H1 (cell line): ENCODE results near the gene TBC1D2B. TPM values are rescaled to one million over a fixed set of nuclear protein-coding genes. Genes with fewer than 3 reads are reported as not detected.

Experiments
- CTCF ChIA-PET: fragments of 300-600 bp; sonication (Branson Sonifier 250); formaldehyde crosslinking; loops from one replicate; lab custom pipeline; 2021; ENCODE audit not compliant: partially characterized antibody; lab: Charles Lee
- POLR2A ChIA-PET: fragments of 300-600 bp; sonication (Branson Sonifier 250); formaldehyde crosslinking; loops from one replicate; lab custom pipeline; 2021; ENCODE audit warnings: inconsistent platforms; ENCODE audit not compliant: partially characterized antibody; lab: Charles Lee
- DNase-seq, 2 experiments: peaks; one replicate each; pipeline versions ENCODE4 v3.0.0 to v3.0.0-alpha.2; 2010 to 2022; ENCODE audit warnings: low spot score in 2 of 2, low read depth in 1 of 2, mixed read lengths in 1 of 2
- FAIRE-seq: peaks from 2 replicates; lab custom pipeline; 2011; peaks lifted over from hg19 to GRCh38; lab: Jason Lieb, UNC
- H2AFZ ChIP-seq: 2 replicates; pipeline ENCODE4 v1.8.1; 2012; ENCODE audit warnings: low read length, inconsistent platforms
- H2AK5ac ChIP-seq: 2 replicates; pipeline ENCODE4 v1.6.1; 2013; ENCODE audit warnings: low read depth, low read length
- H2BK120ac ChIP-seq: replicated peaks from 2 replicates; pipeline ENCODE3; 2013; ENCODE audit warnings: low read depth, low read length, inconsistent platforms
- H2BK12ac ChIP-seq: 2 replicates; pipeline ENCODE4 v1.6.1; 2013; ENCODE audit warnings: low read depth, low read length
- H2BK15ac ChIP-seq: 2 replicates; pipeline ENCODE4 v1.6.1; 2013; ENCODE audit warnings: low read length
- H2BK20ac ChIP-seq: 2 replicates; pipeline ENCODE4 v1.6.1; 2013; ENCODE audit warnings: low read length
- H2BK5ac ChIP-seq: 2 replicates; pipeline ENCODE4 v1.6.1; 2013; ENCODE audit warnings: low read depth, low read length
- H3K14ac ChIP-seq: 2 replicates; pipeline ENCODE4 v1.6.1; 2013; ENCODE audit warnings: inconsistent platforms; ENCODE audit not compliant: insufficient read length
- H3K18ac ChIP-seq: 2 replicates; pipeline ENCODE4 v1.6.1; 2013; ENCODE audit warnings: low read length; ENCODE audit errors: extremely low read depth
- H3K23ac ChIP-seq: 2 replicates; pipeline ENCODE4 v1.6.1; 2013; ENCODE audit warnings: inconsistent platforms; ENCODE audit not compliant: insufficient read length
- H3K23me2 ChIP-seq: 2 replicates; pipeline ENCODE4 v1.6.1; 2013; ENCODE audit warnings: low read depth, low read length
- H3K27ac ChIP-seq: 2 replicates; pipeline ENCODE4 v1.6.1; 2011; ENCODE audit warnings: low read depth, low read length, inconsistent platforms
- H3K27me3 ChIP-seq, 4 experiments: replicated peaks in 1 of 4; 1 replicate in 1 of 4; 2 replicates in 3 of 4; pipeline versions ENCODE4 v1.6.1 to v1.8.1; 2011 to 2013; ENCODE audit warnings: low read length in 3 of 4, mild to moderate bottlenecking in 3 of 4, inconsistent platforms in 2 of 4, mixed read lengths in 2 of 4, moderate library complexity in 1 of 4; ENCODE audit not compliant: control insufficient read depth in 3 of 4, insufficient read depth in 3 of 4; ENCODE audit errors: extremely low read depth in 1 of 4
- H3K36me3 ChIP-seq, 4 experiments: 2 replicates each; pipeline versions ENCODE4 v1.6.1 to v1.8.1; 2011 to 2013; ENCODE audit warnings: mild to moderate bottlenecking in 4 of 4, low read length in 3 of 4, moderate library complexity in 2 of 4, control low read depth in 1 of 4, inconsistent platforms in 1 of 4; ENCODE audit not compliant: insufficient read depth in 4 of 4, control insufficient read depth in 2 of 4
- H3K4ac ChIP-seq: replicated peaks from 2 replicates; pipeline ENCODE3; 2013; ENCODE audit warnings: low read length, low read depth, mixed read lengths, inconsistent platforms; ENCODE audit not compliant: insufficient read length
- H3K4me1 ChIP-seq, 4 experiments: replicated peaks in 1 of 4; 1 replicate in 1 of 4; 2 replicates in 3 of 4; pipeline versions ENCODE4 v1.6.1 to v1.8.1; 2011 to 2013; ENCODE audit warnings: low read length in 3 of 4, inconsistent platforms in 2 of 4, mixed read lengths in 1 of 4; ENCODE audit not compliant: insufficient read depth in 4 of 4, control insufficient read depth in 3 of 4
- H3K4me2 ChIP-seq, 2 experiments: 2 replicates each; pipeline versions ENCODE4 v1.6.1 to v1.8.1; 2011 to 2013; ENCODE audit warnings: low read depth in 2 of 2, low read length in 2 of 2, control low read depth in 1 of 2, inconsistent platforms in 1 of 2, mild to moderate bottlenecking in 1 of 2; ENCODE audit not compliant: insufficient read depth in 1 of 2
- H3K4me3 ChIP-seq, 4 experiments: fragments of 200-600, 300-600 bp in 1 of 4; sonication (generic), shearing (Covaris generic), sonication (Bioruptor Twin) in 1 of 4; 2 replicates each; pipeline versions ENCODE4 v1.5.1 to v1.8.1; 2011 to 2016; ENCODE audit warnings: low read length in 4 of 4, low read depth in 3 of 4, control low read depth in 2 of 4, inconsistent platforms in 2 of 4, mild to moderate bottlenecking in 2 of 4, mixed read lengths in 1 of 4, moderate library complexity in 1 of 4; ENCODE audit not compliant: insufficient read depth in 2 of 4; ENCODE audit errors: extremely low read depth in 1 of 4
- H3K56ac ChIP-seq: replicated peaks from 2 replicates; pipeline ENCODE3; 2013; ENCODE audit warnings: low read depth, mild to moderate bottlenecking, mixed read lengths, low read length, inconsistent platforms; ENCODE audit not compliant: insufficient read length
- H3K79me1 ChIP-seq: 2 replicates; pipeline ENCODE4 v1.6.1; 2013; ENCODE audit warnings: low read depth, low read length, control low read depth
- H3K79me2 ChIP-seq, 2 experiments: 2 replicates each; pipeline versions ENCODE4 v1.6.1 to v1.8.1; 2012 to 2013; ENCODE audit warnings: low read length in 2 of 2, mild to moderate bottlenecking in 2 of 2, inconsistent platforms in 1 of 2; ENCODE audit not compliant: insufficient read depth in 2 of 2, control insufficient read depth in 1 of 2
- H3K9ac ChIP-seq, 4 experiments: replicated peaks in 1 of 4; 1 replicate in 1 of 4; 2 replicates in 3 of 4; pipeline versions ENCODE4 v1.6.1 to v1.8.1; 2011 to 2013; ENCODE audit warnings: low read depth in 3 of 4, low read length in 3 of 4, control low read depth in 2 of 4, mild to moderate bottlenecking in 2 of 4, moderate library complexity in 2 of 4, inconsistent platforms in 1 of 4; ENCODE audit errors: extremely low read depth in 1 of 4
- H3K9me3 ChIP-seq, 2 experiments: 2 replicates each; pipeline versions ENCODE4 v1.6.1 to v1.8.1; 2012 to 2013; ENCODE audit warnings: mild to moderate bottlenecking in 2 of 2, moderate library complexity in 2 of 2, control low read depth in 1 of 2, inconsistent platforms in 1 of 2, low read depth in 1 of 2, low read length in 1 of 2, mixed read lengths in 1 of 2; ENCODE audit not compliant: insufficient read depth in 2 of 2
- H4K20me1 ChIP-seq, 2 experiments: replicated peaks in 1 of 2; 2 replicates each; pipeline versions ENCODE3 to v1.8.1; 2011 to 2013; ENCODE audit warnings: inconsistent platforms in 2 of 2, low read length in 2 of 2, mild to moderate bottlenecking in 1 of 2; ENCODE audit not compliant: insufficient read depth in 2 of 2, control insufficient read depth in 1 of 2
- H4K5ac ChIP-seq: 2 replicates; pipeline ENCODE4 v1.6.1; 2013; ENCODE audit warnings: low read length, low read depth, mixed read lengths, inconsistent platforms; ENCODE audit not compliant: insufficient read length
- H4K8ac ChIP-seq: 2 replicates; pipeline ENCODE4 v1.8.0; 2013; ENCODE audit warnings: mild to moderate bottlenecking, moderate library complexity, low read length, inconsistent platforms; ENCODE audit not compliant: insufficient read depth; ENCODE audit errors: extremely low read depth
- H4K91ac ChIP-seq: replicated peaks from 2 replicates; pipeline ENCODE3; 2013; ENCODE audit warnings: low read length, mixed read lengths, inconsistent platforms; ENCODE audit not compliant: insufficient read length
- CHD1 ChIP-seq: IDR thresholded peaks from 2 replicates; pipeline ENCODE4 v1.6.1; 2012; ENCODE audit warnings: low read depth, low read length, improper control_type of control experiment
- WGBS, 2 experiments: shearing (Covaris generic) in 1 of 2; methylation state at CpG; one replicate each; pipeline versions ENCODE4 v1.1.6 to v1.1.7; 2013 to 2015; ENCODE audit warnings: low lambda C conversion rate in 2 of 2, mixed read lengths in 2 of 2, inconsistent platforms in 1 of 2, low coverage in 1 of 2, missing lambda C conversion rate in 1 of 2; ENCODE audit not compliant: insufficient replicate concordance in 2 of 2, insufficient coverage in 1 of 2, insufficient read length in 1 of 2; ENCODE audit errors: extremely low coverage in 1 of 2, missing lambda C conversion rate in 1 of 2; 5-methylcytosine and 5-hydroxymethylcytosine counted together
- polyA plus RNA-seq, 7 experiments: library from polyadenylated mRNA; depleted of rRNA in 3 of 7; stranded (reverse) in 5 of 7; unstranded in 2 of 7; fragments of >200 nt in 5 of 7; fragments of 200-250 nt in 2 of 7; gene quantifications; 1 replicate in 5 of 7; 2 replicates in 1 of 7; 4 replicates in 1 of 7; pipeline versions ENCODE4 v1.2.1 to v1.2.3, GENCODE V29; 2011 to 2013; ENCODE audit warnings: missing spikeins in 2 of 7, mixed read lengths in 2 of 7
- total RNA-seq: library from RNA; stranded (reverse); fragmentation: NEBNext Ultra II Directional; extraction: Animal tissue kit (Norgen Biotek cat#: 25700); gene quantifications from 2 replicates; pipeline ENCODE4 v1.2.1, GENCODE V29; 2021

Gene TBC1D2B
- total and polyA plus RNA-seq, 2 of the 8 experiments (the other 6 are each of a cell fraction or from before 2014, with no cell fraction given), result 11.9 to 19.5 TPM

GRCh38 chr15:78104566-78105475 lies 27.3 kb upstream of the TBC1D2B start:
- no peak overlapping the region for H4K91ac ChIP-seq
- H2BK20ac ChIP-seq, result no peak overlapping the region
- DNase-seq (no peak), FAIRE-seq (no peak)
- H3K4me1 ChIP-seq, result no peaks in the 10 kb centered on the region
- no peak overlapping the region for H2AK5ac ChIP-seq
- H3K4me3 ChIP-seq, result no peak overlapping the region
- no peaks in the 10 kb centered on the region for H3K9me3 ChIP-seq
- H3K36me3 ChIP-seq, result peaks cover 0 to 6% (median 1%) of the 10 kb centered on the region in 4 experiments; a peak in 3 of 8 replicates
- H3K4ac ChIP-seq, result no peak overlapping the region
- H2BK12ac ChIP-seq, result no peak overlapping the region
- H3K9ac ChIP-seq, result no peak overlapping the region
- H3K4me2 ChIP-seq, result no peak overlapping the region
- ChIA-PET CTCF (interaction anchor here (0.9 to 16.8 kb wide), 6 partner anchors 9 to 135 kb away, joined by 3 to 226 read pairs (median 29); partner anchors contain the start of gene SH2D7), POLR2A (no interaction called here)
- H3K79me2 ChIP-seq, result no peaks in the 10 kb centered on the region
- no peak overlapping the region; the same call in 1 of the 2 replicates for H2BK5ac ChIP-seq
- no peak overlapping the region for H4K8ac ChIP-seq
- H3K56ac ChIP-seq, result no peak overlapping the region
- H2BK15ac ChIP-seq, result no peak overlapping the region
- WGBS, 2 experiments, result 83% methylated on average over 11 of the region's 12 CpGs; no CpG with 5 or more reads in 1 of the 2 experiments
- H3K79me1 ChIP-seq, result no peaks in the 10 kb centered on the region
- H3K14ac ChIP-seq, result no peak overlapping the region
- H3K27ac ChIP-seq, result no peak overlapping the region
- no peaks in the 10 kb centered on the region for H4K20me1 ChIP-seq
- no peak overlapping the region for H3K18ac ChIP-seq
- no peak overlapping the region for H2BK120ac ChIP-seq
- H3K23ac ChIP-seq, result no peak overlapping the region
- H4K5ac ChIP-seq, result no peak overlapping the region
- no peaks in the 10 kb centered on the region for H3K27me3 ChIP-seq
- no peaks in the 10 kb centered on the region for H3K23me2 ChIP-seq
- no peak overlapping the region for H2AFZ ChIP-seq
- no peak for TF ChIP-seq CHD1
